GOT3 (cell line): ENCODE results near the gene HADHA.

ENCODE experiments used
- DNase-seq: peaks from one replicate; lab custom pipeline; 2025; ENCODE audit warnings: mixed read lengths; lab: John Stamatoyannopoulos, UW

The HADHA gene

DNA sequence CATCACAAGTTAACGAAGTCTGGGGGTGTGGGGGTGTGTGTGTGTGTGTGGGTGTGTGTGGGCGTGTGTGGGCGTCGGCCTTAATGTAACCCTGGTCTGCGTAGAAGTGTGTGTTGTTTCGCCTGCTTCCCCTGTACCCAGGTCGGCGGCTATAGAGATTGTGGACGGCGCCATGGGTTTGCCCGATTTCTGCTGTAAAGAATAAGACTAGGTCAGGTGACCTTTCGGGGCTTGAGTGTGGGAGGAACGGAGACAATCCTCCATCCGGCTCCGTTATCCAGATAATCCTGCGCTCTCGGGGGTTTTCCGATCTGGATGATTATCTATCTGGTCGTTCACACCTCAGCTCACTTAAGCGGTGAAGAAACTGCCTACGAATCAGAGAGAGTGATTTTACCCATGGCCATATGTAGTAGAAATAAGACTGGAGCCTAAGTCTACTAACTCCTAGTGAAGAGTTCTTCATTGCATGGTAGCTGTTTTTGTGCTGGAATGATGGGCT lies 850 bp upstream of the HADHA start:
- no peak for DNase-seq

DNA sequence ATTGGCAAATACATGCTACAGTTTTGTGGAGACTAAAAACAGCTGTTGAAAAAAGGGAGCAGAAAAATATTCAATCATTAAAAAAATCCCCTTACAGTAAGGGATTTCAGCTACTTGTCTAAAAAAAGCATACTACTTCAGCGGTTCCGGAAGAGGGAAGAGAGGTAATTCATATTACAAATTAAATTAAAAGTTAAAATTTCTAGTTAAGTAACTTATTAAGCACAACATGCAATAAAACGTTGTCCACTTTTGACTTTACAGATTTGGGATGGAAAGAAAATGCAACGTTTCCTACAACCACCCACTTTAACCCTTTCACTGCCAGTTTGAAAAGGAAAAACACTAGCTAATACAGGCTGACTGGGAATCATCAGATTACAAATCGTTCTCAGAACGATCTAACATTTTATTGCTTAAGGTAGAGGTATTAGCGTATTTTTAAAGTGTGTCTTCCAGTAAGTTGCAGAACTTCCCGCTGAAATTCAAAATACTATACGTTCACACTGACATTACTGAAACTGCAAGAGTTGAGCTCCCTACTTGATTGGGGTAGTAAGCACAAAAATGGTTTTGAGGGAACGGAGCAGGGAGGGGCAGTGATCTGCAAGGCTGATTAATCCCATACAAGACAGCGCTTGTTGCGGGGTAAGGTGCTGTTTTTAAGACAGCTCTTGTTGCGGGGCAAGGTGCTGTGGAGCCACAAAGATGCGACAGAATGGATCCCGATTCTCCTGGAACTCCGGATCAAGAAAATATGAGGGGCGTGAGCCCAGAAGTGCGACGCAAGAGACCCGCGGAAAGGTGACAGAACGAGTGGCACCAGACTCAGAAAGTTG lies 743 bp downstream of the HADHA start:
- no peak for DNase-seq

DNA sequence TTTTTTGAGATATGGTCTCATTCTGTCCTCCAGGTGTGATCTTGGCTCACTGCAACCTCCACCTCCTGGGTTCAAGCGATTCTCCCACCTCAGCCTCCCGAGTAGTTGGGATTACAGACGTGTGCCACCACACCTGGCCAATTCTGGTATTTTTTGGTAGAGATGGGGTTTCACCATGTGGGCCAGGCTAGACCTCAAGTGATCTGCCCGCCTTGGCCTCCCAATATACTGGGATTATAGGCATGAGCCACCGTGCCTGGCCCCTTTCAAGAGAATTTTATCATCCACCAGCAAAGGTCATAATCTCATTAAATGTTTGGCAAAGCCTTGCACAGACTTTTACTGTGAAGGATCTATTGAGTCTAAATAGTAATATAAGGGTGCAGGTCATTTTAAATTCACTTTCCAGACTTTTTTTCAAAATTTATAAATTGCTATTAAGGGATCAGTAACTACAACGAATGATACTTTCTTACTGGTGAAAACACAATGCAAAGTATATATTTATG lies 2.5 kb downstream of the HADHA start:
- DNase-seq = no peak

DNA sequence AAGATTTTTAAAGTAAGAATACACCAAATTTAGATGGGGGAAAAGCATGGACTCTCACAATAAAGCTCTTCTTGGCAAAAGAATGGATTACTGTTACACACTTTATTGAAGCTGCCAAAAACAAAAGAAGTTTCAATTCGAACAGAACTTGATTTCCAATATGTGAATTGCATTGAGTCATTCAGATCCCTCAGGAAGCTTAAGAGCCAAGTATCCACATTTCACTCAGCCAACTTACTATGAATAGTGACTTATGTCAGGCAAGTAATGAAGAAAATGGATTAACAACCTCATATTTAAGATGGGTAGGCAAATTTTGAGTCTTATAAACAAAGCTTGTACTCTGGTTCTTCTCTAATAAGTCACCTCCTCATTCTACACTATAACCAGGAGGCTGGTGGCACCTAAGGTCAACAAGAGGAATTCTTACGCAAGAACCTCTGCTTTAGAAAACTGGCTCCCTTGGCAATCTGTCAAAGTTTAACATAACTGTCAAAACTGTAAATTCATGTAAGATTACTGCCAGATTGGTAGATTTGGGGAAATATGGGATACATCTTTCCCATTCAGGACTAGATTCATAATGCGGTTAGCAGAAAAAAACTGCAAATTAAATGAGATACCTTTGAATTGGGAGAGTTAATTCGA lies 6.0 kb downstream of the HADHA start:
- DNase-seq = no peak

DNA sequence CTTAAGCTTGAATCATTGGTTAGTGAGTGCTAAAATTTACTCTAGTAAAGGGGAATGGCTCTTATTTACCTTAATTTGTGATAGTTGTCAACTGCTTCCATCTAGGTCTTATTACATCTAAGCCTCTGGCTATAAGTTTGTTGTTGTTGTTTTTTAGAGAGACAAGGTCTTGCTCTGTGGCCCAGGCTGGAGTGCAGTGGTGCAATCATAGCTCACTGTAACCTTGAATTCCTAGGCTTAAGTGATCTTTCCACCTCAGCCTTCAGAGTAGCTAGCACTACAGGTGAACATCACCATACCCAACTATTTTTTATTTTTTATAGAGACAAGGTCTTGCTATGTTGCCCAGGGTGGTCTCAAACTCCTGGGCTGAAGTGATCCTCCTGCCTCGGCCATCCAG lies 6.6 kb downstream of the HADHA start:
- no peak for DNase-seq

DNA sequence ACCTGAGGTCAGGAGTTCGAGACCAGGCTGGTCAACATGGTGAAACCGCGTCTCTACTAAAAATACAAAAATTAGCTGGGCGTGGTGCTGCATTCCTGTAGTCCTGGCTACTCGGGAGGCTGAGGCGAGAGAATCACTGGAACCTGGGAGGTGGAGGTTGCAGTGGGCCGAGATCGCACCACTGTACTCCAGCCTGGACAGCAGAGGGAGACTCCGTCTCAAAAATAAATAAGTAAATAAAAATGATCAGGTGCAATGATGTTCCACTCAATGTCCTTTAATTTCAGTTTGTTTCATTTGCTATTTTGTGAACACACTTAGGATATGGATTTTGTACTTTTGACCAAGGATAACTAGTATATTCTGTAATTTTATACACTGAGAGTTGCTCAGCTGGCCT lies 9.3 kb downstream of the HADHA start:
- DNase-seq = no peak

DNA sequence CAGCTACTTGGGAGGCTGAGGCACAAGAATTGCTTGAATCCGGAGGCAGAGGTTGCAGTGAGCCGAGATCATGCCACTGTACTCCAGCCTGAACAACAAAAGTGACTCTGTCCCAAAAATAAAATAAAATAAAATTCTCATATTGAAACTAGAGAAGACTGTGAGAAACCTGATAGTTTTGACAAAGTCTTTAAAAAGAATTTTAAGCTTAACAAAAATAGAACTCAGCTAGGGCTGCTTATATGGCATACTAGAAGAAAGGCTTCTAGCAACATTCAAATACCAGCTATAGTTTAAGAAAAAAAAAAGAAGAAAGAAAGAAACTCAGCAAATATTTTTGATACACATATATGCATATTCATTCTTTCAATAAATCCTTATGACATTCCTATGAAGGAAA lies 13.6 kb downstream of the HADHA start:
- no peak for DNase-seq

DNA sequence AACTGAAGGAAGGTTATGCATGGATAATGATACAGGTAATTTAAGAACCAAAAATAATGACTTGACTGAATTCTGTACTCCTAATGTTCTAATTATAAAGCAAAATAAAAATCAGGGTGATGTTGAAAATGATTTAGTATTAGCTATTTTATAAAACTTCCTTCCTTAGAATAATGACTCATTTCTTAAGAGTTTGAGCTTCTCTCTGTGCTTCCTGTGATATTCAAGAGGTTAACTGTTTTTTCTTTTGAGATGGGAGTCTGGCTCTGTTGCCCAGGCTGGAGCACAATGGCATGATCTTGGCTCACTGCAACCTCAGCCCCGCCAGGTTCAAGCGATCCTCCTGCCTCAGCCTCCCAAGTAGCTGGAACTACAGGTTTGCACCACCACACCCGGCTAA lies 14.8 kb downstream of the HADHA start:
- DNase-seq = no peak

DNA sequence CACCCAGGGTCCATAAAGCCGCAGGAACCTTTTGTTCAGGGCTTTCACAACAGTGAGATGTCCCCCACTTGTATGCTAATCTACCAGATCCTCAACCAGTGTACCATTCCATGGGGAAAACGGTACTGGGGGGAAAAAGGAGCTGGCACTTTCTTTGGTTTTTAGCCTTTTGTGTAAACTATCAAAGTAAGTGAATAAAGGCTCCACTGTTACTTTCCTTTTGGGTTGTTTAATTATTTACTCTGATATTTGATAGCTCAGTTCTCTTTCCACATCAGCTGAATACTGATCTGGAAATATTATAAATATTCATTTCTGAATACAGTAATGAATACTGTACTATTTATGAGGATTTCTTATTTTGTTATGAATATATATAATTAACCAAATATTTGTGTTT lies 20.3 kb downstream of the HADHA start:
- DNase-seq = no peak

DNA sequence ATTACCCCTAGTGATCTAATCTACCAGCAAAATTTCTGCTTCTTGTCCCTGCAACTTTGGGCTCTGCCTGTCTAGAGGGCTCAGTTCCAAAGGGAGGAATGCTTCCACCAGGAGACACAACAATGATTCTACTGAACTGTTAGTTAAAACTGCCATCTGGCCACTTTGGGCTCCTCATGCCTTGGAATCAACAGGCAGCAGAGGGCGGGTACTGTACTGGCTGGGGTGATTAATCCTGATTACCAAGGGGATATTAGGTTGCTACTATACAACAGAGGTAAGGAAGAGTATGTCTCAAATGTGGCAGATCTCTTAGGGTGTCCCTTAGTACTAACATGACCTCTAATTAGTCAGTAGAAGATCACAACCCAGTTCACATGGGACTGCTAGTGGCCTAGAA lies 21.4 kb downstream of the HADHA start:
- DNase-seq = no peak

DNA sequence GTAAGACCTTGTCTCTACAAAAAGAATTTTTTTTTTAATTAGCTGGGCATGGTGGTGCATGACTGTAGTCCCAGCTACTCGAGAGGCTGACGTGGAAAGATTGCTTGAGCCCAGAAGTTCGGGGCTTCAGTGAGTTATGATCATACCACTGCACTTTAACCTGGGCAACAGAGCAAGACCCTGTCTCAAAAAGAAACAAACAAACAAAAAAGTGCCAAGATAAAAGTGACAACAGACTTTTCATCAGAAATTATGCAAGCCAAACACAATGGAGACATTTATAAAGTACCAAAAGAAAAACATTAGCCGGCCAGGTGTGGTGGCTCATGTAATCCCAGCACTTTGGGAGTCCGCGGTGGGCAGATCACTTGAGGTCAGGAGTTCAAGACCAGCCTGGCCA lies 26.7 kb downstream of the HADHA start:
- no peak for DNase-seq

DNA sequence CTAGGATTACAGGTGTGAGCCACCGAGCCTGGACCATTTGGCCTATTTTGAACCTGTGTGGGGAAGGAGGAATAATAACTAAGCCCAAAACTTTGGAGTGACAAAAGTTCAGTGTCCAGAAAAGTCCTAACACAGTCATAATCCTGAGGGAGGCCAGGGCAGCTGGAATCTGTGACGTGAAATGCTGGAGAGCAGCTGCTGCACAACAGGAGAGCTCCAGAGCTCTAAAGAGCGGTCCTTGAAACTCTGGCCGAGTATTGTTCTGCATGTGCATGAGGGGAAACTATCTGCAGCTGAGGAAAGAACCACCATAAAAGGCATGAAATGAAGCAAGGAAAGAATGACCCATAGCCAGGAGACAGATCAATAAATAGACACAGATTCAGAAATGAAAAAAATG lies 27.8 kb downstream of the HADHA start:
- no peak for DNase-seq

DNA sequence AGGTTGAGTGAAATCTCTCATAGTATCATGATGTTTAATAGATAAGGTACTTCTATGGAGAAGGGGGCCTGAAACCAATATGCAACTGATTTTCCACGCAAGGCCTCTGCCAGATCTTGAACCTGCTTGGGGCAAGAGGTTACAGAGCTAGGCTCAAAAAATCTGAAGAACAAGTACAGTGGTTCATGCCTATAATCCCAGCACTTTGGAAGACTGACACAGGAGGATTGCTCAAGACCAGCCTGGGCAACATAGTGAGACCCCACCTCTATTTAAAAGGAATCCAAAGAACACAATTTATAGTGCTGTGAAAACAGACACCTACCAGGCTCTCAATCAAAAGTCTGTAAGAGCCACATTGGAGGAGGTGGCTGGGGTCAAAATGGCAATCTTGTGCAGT lies 28.6 kb downstream of the HADHA start:
- DNase-seq = no peak

DNA sequence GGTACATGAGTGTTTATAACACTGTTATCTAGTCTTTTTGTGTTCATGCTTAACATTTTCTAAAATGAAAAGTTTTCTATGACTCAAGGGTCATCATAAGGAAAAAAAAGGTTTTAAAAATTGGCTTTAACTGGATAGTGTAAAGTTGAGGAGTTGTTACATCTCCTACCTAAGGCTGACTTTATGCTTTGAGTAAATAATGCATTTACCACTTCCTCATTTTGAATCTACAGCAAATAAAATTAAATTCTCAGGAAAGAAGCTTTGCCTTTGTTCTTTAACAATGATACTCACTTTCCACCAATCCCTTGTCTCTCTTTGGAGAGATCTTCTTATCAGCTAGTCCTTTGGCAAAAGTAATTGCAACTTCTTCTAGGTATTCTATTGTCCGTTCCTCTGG lies 29.7 kb downstream of the HADHA start:
- DNase-seq = no peak

DNA sequence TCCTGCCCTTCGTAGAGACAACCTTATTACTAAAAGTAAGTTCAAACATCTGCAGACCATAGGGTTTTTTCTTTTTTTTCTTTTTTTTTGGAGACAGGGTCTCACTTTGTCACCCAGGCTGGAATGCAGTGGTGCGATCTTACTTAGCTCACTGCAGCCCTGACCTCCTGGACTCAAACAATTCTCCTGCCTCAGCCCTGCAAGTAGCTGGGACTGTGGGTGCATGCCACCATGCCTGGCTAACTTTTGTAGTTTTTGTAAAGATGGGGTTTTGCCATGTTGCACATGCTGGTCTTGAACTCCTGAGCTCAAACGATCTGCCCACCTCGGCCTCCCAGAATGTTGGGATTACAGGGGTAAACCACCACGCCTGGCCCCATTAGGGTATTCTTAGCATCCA lies 32.4 kb downstream of the HADHA start:
- DNase-seq = no peak

DNA sequence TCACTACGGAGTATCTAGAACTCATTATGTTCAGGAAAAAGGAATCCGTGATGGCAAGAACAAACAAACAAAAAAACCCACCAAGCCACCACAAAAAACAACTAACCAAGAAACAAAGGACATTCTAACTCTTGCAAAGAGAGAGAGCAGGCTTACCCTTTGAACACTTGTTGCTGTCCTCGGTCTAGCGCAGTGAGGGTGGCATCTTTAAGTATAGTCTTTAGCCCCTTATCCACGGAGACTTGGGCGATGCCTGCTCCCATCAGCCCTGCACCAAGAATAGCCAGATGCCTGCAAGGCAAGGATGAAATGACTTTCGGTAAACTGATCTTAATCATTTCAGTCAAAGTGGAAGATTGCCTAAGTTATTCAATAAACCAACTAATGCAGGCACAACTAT lies 40.5 kb downstream of the HADHA start:
- DNase-seq = no peak

DNA sequence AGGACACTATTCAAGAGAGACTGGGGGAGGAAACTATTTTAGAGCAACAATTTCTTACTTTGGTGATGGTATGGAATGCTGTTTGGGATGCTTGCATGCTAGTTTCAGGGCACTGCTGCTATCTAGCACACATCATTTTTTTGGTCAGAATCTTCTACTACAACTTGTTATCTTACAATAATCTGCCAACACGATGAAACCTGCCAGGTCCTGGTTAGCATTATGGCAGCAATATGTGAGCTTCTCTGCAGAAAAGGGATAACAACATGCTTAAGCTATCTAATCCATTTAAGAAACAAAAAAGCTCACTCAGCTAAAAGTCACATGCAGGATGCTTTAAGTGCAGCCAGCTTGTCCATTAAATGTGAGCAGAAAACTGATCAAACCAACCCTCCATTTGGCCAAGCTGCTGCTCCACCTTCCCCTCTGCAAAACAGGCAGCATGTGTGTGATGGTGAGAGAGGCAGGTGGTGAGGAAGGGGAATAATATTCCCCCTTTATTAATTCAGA lies 41.4 kb downstream of the HADHA start:
- no peak for DNase-seq

DNA sequence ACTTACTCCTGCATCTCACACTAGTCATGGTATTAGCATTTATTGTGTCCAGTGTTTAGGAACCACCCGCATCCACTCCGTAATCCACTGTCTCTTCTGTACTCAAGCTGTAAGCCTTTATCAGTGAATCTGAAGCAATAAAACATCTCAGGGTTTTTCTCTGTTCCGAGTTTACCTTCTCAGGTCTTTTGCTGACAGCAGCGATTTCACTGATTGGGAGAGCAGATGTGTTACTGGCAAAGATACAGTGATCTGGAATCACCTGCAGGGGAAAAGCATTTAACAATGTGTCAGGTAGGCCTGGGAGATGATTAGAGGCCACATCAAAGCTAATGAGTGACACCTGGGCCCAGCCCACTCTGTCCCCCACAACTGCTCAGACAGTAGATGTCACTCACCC lies 46.9 kb downstream of the HADHA start:
- DNase-seq = no peak

DNA sequence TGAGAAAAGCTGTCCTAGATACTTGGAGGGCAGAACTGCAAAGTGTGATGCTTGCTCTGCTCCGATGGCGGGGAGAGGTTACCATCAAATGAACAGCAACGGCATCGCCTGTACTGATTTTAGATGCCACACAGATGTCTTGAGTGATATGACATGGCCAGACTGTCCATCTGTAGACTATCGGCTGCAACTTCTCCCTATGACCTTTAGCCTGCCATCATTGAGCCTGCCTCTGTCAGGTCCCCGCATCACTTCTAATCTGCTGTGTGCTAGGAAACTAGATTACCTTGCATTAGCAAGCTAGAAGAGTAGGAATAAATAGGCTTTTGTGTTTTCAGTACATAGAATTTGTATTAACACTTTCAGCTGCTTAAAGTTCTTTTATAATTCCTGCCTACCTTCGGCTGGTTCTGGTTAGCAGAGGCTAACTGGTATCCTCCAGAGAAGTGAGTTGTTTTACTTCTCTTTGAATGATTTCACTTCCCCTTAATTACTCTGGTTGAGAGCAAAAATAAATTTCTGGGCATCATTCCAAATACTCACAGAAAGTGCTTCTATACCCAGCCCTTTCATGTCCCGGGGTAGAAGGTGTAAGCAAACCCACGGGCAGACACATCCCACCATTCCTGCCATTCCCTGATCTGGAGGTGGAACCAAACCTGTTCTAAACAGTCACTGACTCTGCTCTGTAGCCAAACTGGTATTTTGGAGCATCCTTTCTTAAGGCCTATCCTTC lies 47.6 kb downstream of the HADHA start:
- no peak for DNase-seq

DNA sequence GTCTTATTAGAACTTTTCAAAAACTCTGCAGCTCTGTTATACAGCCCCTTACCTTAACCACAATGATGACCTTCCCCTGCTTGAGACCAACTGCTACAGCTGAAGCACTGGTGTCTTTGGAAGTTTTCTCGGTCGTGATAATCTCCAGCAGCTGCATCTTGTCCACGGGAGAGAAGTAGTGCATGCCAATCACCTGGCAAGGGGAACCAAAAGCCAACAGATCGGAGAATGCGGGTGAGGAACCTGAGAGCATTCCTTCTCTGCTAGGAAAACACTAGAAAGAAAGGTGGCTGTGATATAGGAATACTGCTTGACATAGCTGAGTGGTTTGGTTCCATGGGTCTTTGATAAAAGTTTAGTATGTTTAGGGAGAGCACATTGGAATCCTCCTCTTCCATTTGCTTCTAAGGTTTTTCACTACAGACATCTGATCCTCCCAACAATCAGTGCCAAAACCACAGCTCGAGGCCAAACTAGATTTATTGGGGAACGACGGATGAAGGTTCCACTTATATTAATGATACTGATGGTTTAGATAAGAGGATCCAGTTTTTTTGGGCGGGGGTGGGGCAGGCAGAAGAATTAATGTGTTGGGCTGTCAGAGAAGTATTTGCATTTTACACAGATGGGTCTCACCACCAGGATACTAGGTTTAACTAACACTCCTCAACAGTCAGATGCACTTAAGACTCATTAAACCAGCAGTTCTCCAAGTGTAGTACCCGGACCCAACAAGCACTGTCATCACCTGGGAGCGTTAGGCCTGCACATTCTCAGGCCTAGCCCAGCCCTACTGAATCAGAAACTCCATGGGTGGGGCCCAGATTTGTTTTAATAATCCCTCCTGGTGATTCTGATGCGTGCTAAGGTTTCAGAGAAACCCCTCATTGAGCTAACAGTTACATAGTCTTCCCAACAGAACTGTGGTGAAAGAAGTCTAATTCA lies 49.1 kb downstream of the HADHA start:
- DNase-seq = no peak

DNA sequence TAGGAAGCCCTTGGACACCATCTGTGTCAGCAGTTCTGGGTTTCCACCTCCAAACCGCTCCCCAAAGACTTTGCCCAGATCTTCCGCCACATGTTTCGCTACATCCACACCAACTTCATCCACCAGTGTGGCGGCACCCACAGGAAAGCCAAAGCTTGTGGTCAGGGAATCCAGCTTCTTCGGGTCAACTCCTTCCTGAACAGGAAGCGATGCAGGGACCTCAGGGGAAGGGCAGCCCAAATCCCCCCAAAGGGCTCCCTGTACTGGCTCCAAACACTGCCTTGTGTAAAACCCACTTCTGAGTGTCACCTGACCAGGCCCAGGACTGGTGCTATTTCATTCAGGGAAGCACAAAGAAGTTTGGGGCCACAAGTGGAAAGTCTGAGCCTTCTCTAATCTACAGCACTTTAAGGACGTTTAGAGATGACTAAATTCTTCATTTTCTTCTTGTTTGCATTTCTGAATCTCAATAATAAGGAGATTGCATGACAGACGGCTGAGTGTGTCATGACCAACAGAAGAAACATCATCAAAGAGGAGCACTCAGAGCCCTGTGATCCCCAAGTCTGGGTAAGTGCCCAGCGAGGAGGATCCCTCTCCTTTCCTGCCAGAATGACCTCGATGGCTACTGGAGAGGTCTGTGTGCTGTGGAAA lies 50.7 kb downstream of the HADHA start:
- DNase-seq = no peak
